SIG-M5 treated with dmso at 0.1 percent for 504 hours (cell line): ENCODE results near the gene ZNF324.

Experiments
- DNase-seq: peaks from one replicate; lab custom pipeline; 2025; ENCODE audit not compliant: unreplicated experiment; lab: John Stamatoyannopoulos, UW

ZNF324 gene

DNA sequence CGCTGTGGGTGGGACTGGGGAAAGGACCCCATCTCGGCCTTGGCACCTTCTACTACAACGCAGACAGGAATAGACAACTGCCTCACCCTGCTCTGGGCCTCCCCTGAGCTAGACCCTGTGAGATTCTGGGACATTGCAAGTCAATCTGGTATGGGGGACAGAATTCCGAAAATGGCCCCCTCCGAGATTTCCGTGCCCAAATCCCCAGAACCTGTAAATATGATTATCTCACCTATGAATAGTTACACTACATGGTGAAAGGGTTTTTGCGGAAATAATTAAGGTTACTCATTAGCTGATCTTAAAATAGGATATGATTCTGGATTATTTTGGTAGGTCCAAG is 53.3 kb downstream of the ZNF324 start:
- DNase-seq, result no peak

DNA sequence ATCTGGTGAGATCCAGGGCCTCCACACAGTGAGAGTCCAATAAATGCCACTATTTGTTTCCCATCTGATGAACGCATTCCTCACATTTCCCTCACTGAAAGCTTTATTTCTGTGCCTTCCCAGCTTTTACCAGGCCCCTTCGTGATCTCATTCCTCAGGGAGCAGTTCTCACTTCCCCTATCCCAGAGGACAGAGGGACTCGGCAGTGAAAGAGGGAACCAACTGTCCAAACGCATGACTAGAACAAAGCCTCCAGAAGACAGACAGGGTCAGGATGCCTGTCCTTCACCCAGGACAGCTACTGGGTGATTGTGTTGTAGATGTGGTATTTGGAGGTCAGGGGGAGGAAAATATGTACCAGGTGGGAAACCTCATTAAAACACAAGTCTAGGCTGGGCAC is 54.8 kb downstream of the ZNF324 start:
- no peak for DNase-seq

DNA sequence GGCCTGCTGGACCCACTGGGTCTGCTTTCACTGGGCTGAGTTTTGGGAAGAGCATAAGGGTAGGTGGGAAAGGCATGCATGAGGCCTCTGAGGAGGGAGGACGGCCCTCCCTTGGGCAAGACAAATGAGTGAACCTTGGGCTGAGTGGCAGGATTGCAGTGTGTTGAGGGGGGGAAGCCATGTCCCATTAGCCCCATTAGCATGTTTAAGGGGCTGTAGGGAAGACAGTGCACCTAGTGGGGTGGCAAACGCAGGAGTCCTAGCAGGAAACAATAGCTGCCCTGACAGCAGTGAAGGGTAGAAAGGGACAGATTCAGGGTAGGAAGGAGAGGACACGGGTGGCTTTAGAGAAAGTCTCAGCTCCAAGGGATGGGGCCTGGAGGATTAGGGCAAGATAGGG is 55.8 kb downstream of the ZNF324 start:
- DNase-seq, result no peak
